ENCODE results near the gene IMPDH1. TPM values are rescaled to one million over a fixed set of nuclear protein-coding genes. Genes with fewer than 3 reads are reported as not detected.

Gene IMPDH1
- total RNA-seq, 2 donors from 2014 or later: 17.4 to 27.4 TPM

- H3K4me3 ChIP-seq: peak overlapping the region; percentile 52 to 71
- H3K27me3 ChIP-seq: no peaks in the 10 kb centered on the region
- no peak for TF ChIP-seq CTCF (IDR thresholded peaks at IDR 0.05)
- H3K4me1 ChIP-seq: peaks cover 0 to 36% of the 10 kb centered on the region in 2 donors
- H3K36me3 ChIP-seq: no peaks in the 10 kb centered on the region
- no peaks in the 10 kb centered on the region for H3K9me3 ChIP-seq
- no peak for DNase-seq (ENCODE audit: low spot score)
- peak overlapping the region; percentile 80 to 88 for H3K27ac ChIP-seq
These were observed 620 bp upstream of the IMPDH1 start for GRCh38 chr7:128410451-128410753.

DNA sequence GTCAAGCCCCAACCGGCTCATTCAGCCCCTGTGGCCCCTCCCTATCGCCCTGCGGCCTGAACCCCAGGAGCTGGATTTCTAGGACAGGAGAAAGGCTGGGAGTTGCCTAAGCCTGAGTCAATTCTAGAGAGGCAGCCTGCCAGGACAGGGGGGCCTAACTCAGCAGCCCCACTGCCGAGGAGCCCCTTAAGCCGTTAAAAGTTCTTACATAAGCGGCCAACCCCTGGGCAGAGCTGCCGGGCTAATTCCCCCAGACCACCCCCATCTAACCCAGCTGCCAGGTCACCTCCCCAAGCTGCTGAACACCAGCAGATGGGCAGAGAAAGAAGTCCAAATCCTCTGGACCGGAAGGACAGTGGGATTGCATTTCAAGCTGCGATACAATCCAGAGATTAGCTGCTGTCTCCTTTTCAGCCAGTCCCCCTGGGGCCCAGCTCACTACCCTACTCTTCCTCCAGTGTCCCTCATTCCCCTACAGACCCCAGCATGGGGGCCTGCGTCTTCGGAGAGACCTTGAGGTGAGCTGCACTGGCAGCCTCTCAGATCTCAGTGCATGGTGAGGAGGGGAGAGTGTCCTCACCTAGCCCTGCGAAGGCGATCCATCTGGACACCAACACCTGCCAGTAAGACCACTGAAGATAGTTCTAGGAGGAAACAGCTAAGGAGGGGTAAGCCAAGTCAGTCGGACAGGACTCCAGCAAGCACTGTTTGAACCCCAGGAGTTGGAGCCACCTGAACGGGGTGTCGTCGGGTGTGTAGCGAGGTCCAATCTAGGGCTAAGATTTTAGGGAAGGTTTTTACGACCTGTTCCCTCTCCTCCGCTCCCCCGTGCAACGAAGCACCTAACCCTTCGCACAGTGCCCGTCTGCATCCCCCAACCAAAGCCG, 830 bp downstream of the IMPDH1 start:
- Histone ChIP-seq H3K36me3 (no peaks in the 10 kb centered on the region), H3K9me3 (no peaks in the 10 kb centered on the region), H3K27ac (peak overlapping the region; percentile 80 to 88), H3K4me1 (peaks cover 0 to 51% of the 10 kb centered on the region in 2 donors), H3K27me3 (no peaks in the 10 kb centered on the region), H3K4me3 (peak overlapping the region; percentile 52 to 71)
- peak; percentile 63 for DNase-seq (ENCODE audit: low spot score)
- no peak for TF ChIP-seq CTCF (IDR thresholded peaks at IDR 0.05)

GRCh38 chr7:128407751-128408708, 1.8 kb downstream of the IMPDH1 start:
- Histone ChIP-seq H3K36me3 (no peaks in the 10 kb centered on the region), H3K9me3 (no peaks in the 10 kb centered on the region), H3K4me1 (peaks cover 0 to 51% of the 10 kb centered on the region in 2 donors), H3K27me3 (no peaks in the 10 kb centered on the region), H3K27ac (peak overlapping the region; percentile 80 to 88), H3K4me3 (peak overlapping the region in 1 of 2 donors; percentile 71)
- no peak for TF ChIP-seq CTCF (IDR thresholded peaks at IDR 0.05)
- DNase-seq (ENCODE audit: low spot score): no peak

GRCh38 chr7:128407233-128407589, 2.6 kb downstream of the IMPDH1 start:
- Histone ChIP-seq H3K27ac (peak overlapping the region in 1 of 2 donors; percentile 88), H3K4me1 (peaks cover 0 to 51% of the 10 kb centered on the region in 2 donors), H3K9me3 (no peaks in the 10 kb centered on the region), H3K4me3 (no peak overlapping the region), H3K27me3 (no peaks in the 10 kb centered on the region), H3K36me3 (no peaks in the 10 kb centered on the region)
- DNase-seq (ENCODE audit: low spot score): no peak
- TF ChIP-seq CTCF (IDR thresholded peaks at IDR 0.05): no peak

DNA sequence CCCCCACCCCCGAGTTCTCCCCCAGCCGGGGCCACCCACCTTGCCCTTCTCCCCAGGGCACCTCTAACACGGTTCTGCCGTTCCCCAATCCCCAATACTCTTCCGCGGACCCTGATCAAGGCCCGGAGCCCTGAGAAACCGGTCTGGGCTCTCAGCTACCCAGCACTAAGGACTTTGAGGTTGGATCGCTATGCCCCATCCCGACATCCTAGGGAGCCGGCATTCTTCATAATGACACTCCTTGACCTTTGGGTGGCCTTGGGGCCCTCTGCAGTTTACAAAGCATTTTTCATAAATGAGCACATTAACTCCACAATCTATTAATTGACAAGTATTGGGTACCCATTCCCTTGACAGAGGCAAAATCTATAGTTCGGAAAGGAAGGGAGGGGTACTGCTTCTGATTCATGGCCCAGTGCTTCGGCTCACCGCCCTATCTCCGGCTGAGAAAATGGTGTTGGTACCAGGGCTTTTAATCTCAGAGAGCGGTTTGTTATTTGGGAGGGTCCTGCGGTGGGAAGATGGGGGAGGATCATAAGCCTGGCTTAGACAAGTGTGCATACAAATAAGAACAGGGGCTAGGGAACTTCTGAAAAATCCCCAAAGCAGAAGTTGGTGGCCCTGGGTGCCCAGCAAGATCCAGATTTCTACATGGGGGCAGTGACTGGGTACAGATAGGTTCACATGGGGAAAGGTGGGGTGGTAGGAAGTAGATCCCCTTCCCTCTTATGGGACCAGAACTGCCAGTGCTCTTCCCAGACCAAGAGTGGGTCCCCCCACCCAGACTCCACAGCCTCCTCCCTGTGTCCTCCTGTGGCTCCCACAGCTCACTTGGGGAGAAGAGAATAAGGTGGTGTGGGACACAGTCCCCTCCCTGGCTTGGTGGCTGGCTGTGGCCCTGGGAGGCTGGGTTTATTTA, 3.2 kb downstream of the IMPDH1 start:
- Histone ChIP-seq H3K9me3 (no peaks in the 10 kb centered on the region), H3K27me3 (no peaks in the 10 kb centered on the region), H3K4me3 (peak overlapping the region; percentile 32 to 82), H3K36me3 (peaks cover 1% of the 10 kb centered on the region), H3K4me1 (peaks cover 0 to 51% of the 10 kb centered on the region in 2 donors), H3K27ac (peak overlapping the region in 1 of 2 donors; percentile 88)
- TF ChIP-seq CTCF (IDR thresholded peaks at IDR 0.05): no peak
- no peak for DNase-seq (ENCODE audit: low spot score)
